Measurements from ENCODE around the gene EN2.

DNA sequence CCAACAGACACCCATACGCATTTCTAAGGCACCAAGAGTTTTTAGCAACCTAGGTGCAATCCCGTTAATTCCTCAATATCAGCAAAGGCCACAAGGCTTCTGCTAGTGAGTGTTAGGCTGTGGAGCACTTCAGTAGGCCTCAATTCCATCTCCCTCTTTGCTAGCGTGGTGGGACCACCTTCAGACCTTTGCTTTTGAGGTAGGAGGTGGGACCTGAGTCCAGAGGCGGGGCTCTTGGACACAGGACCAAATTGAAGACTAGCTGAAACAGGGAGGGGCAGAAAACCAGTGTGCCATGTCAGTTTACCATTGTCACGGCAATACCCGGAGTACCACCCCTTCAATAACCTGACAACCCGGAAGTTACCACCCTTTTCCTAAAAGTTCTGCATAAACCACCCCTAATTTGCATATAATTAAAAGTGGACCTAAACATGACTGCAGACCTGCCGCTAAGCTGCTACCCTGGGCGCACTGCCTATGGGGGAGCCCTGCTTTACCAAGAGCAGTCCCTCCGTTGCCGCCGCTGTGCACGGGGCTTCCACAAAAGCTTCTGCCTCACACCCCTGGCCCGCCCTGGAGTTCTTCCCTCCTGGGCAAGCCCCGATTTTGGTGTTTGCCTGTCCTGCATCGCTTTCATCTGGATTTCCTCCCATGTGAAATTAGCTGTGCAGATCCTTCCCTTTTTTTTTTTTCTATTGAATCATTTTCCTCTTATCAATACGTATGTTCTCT lies 41.1 kb upstream of the EN2 start:
- TF ChIP-seq, protein P1, sequence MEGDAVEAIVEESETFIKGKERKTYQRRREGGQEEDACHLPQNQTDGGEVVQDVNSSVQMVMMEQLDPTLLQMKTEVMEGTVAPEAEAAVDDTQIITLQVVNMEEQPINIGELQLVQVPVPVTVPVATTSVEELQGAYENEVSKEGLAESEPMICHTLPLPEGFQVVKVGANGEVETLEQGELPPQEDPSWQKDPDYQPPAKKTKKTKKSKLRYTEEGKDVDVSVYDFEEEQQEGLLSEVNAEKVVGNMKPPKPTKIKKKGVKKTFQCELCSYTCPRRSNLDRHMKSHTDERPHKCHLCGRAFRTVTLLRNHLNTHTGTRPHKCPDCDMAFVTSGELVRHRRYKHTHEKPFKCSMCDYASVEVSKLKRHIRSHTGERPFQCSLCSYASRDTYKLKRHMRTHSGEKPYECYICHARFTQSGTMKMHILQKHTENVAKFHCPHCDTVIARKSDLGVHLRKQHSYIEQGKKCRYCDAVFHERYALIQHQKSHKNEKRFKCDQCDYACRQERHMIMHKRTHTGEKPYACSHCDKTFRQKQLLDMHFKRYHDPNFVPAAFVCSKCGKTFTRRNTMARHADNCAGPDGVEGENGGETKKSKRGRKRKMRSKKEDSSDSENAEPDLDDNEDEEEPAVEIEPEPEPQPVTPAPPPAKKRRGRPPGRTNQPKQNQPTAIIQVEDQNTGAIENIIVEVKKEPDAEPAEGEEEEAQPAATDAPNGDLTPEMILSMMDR (IDR thresholded peaks at IDR 0.05): no peak
- no peak for TF ChIP-seq POLR2A (IDR thresholded peaks at IDR 0.05)

Data from uterus (tissue), 2 donors.